Activated CD4-positive, alpha-beta T cell treated with anti-CD3 and anti-CD28 coated beads for 24 hours (primary cell): ENCODE data around the gene ZNF678.

Experiments
- DNase-seq, 2 donors: peaks; one replicate each; pipeline ENCODE4 v3.0.0-alpha.2; 2020; ENCODE audit warnings: low read depth in 2 of 2

ZNF678 gene

GRCh38 chr1:227712648-227713047 is 149.3 kb downstream of the ZNF678 start:
- DNase-seq = no peak

- DNase-seq = no peak
These were observed 155.6 kb downstream of the ZNF678 start for GRCh38 chr1:227718932-227719331.

- DNase-seq = no peak
These were observed 160.1 kb downstream of the ZNF678 start for GRCh38 chr1:227723474-227723873.

DNA sequence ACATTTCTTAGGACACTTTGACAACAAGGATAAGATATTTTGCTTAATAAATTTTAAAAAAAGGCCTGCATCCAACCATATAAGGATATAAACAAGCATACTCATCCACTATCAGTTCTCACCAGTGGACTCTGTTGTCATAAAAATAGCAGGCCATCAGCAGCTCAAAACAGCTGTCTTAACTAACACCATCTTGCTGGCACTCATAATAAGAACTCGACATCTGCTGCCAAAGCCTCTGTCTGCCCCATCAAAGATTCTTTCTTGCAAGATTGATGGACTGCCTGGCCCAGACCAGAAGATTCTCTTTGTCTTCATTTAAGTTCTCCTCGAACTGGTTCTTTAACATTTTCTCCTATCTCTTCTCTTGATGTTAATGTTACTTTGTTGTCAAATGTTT is 161.7 kb downstream of the ZNF678 start:
- no peak for DNase-seq

GRCh38 chr1:227726318-227726717 is 163.0 kb downstream of the ZNF678 start:
- no peak for DNase-seq
